Calu3 (cell line): ENCODE results near the gene SCAPER. TPM values are rescaled to one million over a fixed set of nuclear protein-coding genes. Genes with fewer than 3 reads are reported as not detected.

Experiments
- BruUV-seq: library from RNA; stranded (reverse); fragments of 400-500 nt; replicated peaks from 2 replicates; lab custom pipeline; 2021; lab: Mats Ljungman, UMichigan
- CTCF ChIA-PET: fragments of 300-600 bp; sonication (Branson Sonifier 250); formaldehyde crosslinking; loops from one replicate; lab custom pipeline; 2022; ENCODE audit warnings: antibody characterized with exemption; lab: Charles Lee
- DNase-seq: peaks from one replicate; pipeline ENCODE4 v3.0.0; 2022
- H3K27ac Mint-ChIP-seq: one replicate; pipeline ENCODE4 v1.8.0; 2022; ENCODE audit warnings: mixed read lengths; ENCODE audit not compliant: unreplicated experiment
- H3K27me3 Mint-ChIP-seq: one replicate; pipeline ENCODE4 v1.8.0; 2022; ENCODE audit warnings: mixed read lengths; ENCODE audit not compliant: unreplicated experiment
- H3K36me3 Mint-ChIP-seq: one replicate; pipeline ENCODE4 v1.8.0; 2022; ENCODE audit warnings: mild to moderate bottlenecking, moderate library complexity, mixed read lengths; ENCODE audit not compliant: insufficient read depth, unreplicated experiment
- H3K4me1 Mint-ChIP-seq: one replicate; pipeline ENCODE4 v1.8.0; 2022; ENCODE audit warnings: mild to moderate bottlenecking, low read depth, mixed read lengths; ENCODE audit not compliant: unreplicated experiment
- H3K4me3 Mint-ChIP-seq: one replicate; pipeline ENCODE4 v1.8.0; 2022; ENCODE audit warnings: mild to moderate bottlenecking, low read depth, moderate library complexity, mixed read lengths; ENCODE audit not compliant: unreplicated experiment
- H3K9me3 Mint-ChIP-seq: one replicate; pipeline ENCODE4 v1.8.0; 2022; ENCODE audit warnings: low read depth, mixed read lengths; ENCODE audit not compliant: unreplicated experiment
- intact Hi-C: fragments of 100-400 bp; cut with micrococcal nuclease; formaldehyde crosslinking; loops from one replicate; pipeline ENCODE4 v1.10.0; 2022; ENCODE audit not compliant: unreplicated experiment
- total RNA-seq: library from RNA; stranded (reverse); gene quantifications from 2 replicates; pipeline ENCODE4 v1.2.3, GENCODE V29; 2022
- TF ChIP-seq, protein P1 (sequence below): fragments of 200-600 bp; IDR thresholded peaks from one replicate; pipeline ENCODE4 v1.8.0; 2022; ENCODE audit warnings: antibody characterized with exemption; ENCODE audit not compliant: unreplicated experiment

The SCAPER gene
- total RNA-seq, 1 experiment from 2014 or later, result 34.8 TPM

DNA sequence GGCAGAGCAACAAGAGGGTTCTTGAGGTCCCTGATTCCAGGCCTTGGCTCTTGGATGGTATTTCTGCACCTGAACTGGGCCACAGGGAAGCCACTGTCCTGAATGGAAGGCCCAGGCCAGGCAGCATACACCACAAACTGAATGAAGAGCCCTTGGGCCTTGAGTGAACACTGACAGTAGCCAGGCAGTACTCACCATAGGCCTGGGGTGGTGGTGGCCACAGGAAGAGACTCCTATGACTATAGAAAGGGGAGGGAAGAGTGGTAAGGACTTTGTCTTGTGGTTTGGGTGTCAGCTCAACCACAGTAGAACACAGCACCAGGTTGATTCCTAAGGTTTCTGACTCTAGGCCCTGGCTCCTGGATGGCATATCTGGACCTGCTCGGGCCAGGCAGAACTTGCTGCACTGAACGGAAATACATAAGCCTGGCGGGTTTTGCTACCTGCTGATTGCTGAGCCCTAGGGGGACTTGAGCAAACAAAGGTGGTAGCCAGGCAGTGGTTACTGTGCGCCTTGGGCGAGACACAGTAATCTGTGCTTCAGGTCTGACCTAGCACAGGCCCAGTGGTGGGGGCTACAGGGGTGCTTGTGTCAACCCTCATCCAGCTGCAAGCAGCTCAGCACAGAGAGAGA is 327.1 kb downstream of the SCAPER start:
- intact Hi-C loops, result no loop called here
- TF ChIP-seq, protein P1, sequence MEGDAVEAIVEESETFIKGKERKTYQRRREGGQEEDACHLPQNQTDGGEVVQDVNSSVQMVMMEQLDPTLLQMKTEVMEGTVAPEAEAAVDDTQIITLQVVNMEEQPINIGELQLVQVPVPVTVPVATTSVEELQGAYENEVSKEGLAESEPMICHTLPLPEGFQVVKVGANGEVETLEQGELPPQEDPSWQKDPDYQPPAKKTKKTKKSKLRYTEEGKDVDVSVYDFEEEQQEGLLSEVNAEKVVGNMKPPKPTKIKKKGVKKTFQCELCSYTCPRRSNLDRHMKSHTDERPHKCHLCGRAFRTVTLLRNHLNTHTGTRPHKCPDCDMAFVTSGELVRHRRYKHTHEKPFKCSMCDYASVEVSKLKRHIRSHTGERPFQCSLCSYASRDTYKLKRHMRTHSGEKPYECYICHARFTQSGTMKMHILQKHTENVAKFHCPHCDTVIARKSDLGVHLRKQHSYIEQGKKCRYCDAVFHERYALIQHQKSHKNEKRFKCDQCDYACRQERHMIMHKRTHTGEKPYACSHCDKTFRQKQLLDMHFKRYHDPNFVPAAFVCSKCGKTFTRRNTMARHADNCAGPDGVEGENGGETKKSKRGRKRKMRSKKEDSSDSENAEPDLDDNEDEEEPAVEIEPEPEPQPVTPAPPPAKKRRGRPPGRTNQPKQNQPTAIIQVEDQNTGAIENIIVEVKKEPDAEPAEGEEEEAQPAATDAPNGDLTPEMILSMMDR, result no peak
- Mint-ChIP-seq H3K36me3 (no peaks in the 10 kb centered on the region), H3K27ac (no peak overlapping the region), H3K27me3 (no peaks in the 10 kb centered on the region), H3K4me3 (no peak overlapping the region), H3K9me3 (peaks cover 3% of the 10 kb centered on the region), H3K4me1 (peaks cover 15% of the 10 kb centered on the region)
- BruUV-seq, result no TSS peak
- CTCF ChIA-PET, result no interaction called here
- no peak for DNase-seq

DNA sequence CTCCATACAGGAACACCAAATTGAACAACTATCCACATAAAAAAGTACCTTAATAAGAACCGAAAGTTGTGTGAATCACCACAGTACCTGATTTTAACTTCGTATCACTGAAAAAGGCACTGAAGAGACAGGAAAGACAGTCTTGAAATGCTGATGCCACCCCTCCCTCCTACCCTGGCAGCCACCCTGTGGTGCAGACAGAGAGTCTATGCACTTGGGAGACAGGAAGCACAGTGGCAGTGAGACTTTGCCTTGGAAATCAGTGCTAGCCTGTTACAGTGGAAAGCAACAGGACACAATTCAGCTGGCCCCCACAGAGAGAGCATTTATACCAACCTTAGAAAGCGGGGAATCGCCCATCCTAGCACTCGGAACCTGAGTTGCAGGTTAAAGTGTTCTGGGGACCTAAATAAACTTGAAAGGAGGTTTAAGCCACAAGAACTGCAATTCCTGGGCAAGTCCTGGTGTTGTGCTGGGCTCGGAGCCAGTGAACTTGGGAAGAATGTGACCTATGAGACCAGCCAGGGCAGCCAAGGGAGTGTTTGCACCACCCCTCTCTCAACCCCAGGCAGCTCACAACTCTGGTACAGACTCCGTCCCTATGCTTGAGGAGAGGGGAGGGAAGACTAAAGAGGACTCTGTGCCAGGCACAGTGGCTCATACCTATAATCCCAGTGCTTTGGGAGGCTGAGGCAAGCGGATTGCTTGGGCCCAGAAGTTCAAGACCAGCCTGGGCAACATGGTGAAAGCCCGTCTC is 328.4 kb downstream of the SCAPER start:
- no peak overlapping the region for H3K4me3 Mint-ChIP-seq
- peaks cover 15% of the 10 kb centered on the region for H3K4me1 Mint-ChIP-seq
- no TSS peak for BruUV-seq
- peak; percentile 23 for DNase-seq
- TF ChIP-seq, protein P1, result no peak
- intact Hi-C loops, result no loop called here
- CTCF ChIA-PET, result no interaction called here
- no peaks in the 10 kb centered on the region for H3K36me3 Mint-ChIP-seq
- H3K27me3 Mint-ChIP-seq, result no peaks in the 10 kb centered on the region
- H3K27ac Mint-ChIP-seq, result no peak overlapping the region
- H3K9me3 Mint-ChIP-seq, result peaks cover 3% of the 10 kb centered on the region

GRCh38 chr15:76575679-76576078 is 329.5 kb downstream of the SCAPER start:
- H3K27me3 Mint-ChIP-seq, result no peaks in the 10 kb centered on the region
- H3K27ac Mint-ChIP-seq, result no peak overlapping the region
- CTCF ChIA-PET, result no interaction called here
- TF ChIP-seq, protein P1, result no peak
- no peaks in the 10 kb centered on the region for H3K36me3 Mint-ChIP-seq
- H3K4me1 Mint-ChIP-seq, result peaks cover 15% of the 10 kb centered on the region
- peaks cover 3% of the 10 kb centered on the region for H3K9me3 Mint-ChIP-seq
- BruUV-seq, result no TSS peak
- H3K4me3 Mint-ChIP-seq, result no peak overlapping the region
- DNase-seq, result no peak
- intact Hi-C loops, result no loop called here

- DNase-seq, result no peak
- no TSS peak for BruUV-seq
- TF ChIP-seq, protein P1, result no peak
- no peaks in the 10 kb centered on the region for H3K36me3 Mint-ChIP-seq
- CTCF ChIA-PET, result no interaction called here
- no peak overlapping the region for H3K4me3 Mint-ChIP-seq
- H3K9me3 Mint-ChIP-seq, result peaks cover under 1% of the 10 kb centered on the region
- intact Hi-C loops, result no loop called here
- H3K4me1 Mint-ChIP-seq, result peaks cover 15% of the 10 kb centered on the region
- no peak overlapping the region for H3K27ac Mint-ChIP-seq
- H3K27me3 Mint-ChIP-seq, result no peaks in the 10 kb centered on the region
Observed at GRCh38 chr15:76575274-76575673, 329.9 kb downstream of the SCAPER start.
